WI38 (cell line): Measurements from ENCODE around the gene CACNA1A.

Experiments used
- H3K4me3 ChIP-seq: 2 replicates; pipeline ENCODE4 v1.5.1; 2011; ENCODE audit warnings: low read depth, mild to moderate bottlenecking, control low read depth, low read length
- TF ChIP-seq, protein P1 (sequence below): IDR thresholded peaks from 2 replicates; pipeline ENCODE4 v1.5.1; 2012; ENCODE audit warnings: low read depth, mild to moderate bottlenecking, control low read depth, low read length

CACNA1A gene

DNA sequence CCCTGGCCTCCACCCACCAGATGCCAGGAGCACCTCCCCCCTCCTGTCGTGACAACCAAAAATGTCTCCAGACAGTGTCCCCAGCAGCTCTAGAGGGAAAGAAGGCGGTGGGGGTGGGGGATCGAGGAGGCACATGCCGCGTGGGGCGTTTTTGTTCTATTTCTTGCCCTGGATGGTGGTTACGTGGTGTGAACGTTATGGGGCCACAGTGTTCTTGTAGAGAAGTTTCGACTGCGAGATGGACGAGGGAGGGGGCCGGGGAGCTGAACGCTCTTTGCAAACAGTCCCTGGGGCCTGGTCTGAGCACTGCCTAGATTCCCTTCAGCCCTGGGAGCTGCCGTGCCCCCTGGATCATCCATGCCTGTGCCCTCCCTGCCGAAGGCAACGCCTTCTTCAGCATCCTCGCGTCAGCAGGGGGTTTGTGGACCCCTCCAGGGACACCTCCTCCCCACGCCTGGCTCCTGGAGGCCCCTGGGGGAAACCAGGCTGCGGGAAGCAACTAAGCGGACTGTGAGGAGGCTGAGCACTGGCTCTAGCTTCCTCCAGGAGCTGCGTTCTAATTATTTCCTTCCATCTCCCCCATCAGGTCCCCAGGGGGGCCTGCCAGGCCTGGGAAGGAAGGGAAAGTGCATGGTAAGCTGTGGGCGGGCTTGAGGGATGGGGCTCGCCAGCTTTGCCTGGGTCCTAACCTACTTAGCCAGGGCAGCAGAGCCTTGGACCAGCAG lies 224.6 kb downstream of the CACNA1A start:
- TF ChIP-seq, protein P1, sequence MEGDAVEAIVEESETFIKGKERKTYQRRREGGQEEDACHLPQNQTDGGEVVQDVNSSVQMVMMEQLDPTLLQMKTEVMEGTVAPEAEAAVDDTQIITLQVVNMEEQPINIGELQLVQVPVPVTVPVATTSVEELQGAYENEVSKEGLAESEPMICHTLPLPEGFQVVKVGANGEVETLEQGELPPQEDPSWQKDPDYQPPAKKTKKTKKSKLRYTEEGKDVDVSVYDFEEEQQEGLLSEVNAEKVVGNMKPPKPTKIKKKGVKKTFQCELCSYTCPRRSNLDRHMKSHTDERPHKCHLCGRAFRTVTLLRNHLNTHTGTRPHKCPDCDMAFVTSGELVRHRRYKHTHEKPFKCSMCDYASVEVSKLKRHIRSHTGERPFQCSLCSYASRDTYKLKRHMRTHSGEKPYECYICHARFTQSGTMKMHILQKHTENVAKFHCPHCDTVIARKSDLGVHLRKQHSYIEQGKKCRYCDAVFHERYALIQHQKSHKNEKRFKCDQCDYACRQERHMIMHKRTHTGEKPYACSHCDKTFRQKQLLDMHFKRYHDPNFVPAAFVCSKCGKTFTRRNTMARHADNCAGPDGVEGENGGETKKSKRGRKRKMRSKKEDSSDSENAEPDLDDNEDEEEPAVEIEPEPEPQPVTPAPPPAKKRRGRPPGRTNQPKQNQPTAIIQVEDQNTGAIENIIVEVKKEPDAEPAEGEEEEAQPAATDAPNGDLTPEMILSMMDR = no peak
- no peak overlapping the region for H3K4me3 ChIP-seq

DNA sequence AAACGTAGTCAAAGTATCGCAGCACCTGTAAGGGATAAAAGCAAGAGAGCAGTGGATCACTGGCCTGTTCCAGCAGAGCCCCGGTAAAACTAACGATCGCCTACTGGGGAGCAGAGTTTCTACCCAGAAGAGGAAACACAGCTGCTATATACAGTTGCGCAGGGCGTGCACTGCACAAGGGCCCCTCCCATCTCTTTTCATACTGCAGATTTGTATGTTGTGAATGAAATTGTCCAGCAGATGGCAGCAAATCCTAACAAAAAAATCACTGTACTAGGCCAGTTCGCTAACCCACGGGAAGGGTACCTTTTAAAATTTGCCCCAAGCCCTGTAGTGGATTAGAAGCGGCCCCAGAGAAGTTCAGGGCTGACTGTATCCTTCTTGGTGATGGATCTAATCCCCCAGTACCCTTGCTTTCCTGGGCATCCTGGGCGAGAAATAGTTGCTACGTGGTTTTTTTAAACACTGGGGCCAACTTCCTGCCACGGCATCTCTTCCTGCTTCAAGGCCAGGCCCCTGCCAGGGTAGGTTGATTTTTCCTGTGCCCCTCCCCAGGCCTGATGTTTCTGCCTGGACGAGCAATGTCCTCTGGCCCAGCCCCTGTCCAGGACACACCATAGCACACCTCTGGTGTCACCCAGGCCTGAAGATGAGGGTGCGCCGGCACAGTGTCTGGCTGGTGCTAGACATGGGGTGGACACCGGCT lies 229.0 kb downstream of the CACNA1A start:
- TF ChIP-seq, protein P1 = peak; percentile 40
- H3K4me3 ChIP-seq = no peak overlapping the region

DNA sequence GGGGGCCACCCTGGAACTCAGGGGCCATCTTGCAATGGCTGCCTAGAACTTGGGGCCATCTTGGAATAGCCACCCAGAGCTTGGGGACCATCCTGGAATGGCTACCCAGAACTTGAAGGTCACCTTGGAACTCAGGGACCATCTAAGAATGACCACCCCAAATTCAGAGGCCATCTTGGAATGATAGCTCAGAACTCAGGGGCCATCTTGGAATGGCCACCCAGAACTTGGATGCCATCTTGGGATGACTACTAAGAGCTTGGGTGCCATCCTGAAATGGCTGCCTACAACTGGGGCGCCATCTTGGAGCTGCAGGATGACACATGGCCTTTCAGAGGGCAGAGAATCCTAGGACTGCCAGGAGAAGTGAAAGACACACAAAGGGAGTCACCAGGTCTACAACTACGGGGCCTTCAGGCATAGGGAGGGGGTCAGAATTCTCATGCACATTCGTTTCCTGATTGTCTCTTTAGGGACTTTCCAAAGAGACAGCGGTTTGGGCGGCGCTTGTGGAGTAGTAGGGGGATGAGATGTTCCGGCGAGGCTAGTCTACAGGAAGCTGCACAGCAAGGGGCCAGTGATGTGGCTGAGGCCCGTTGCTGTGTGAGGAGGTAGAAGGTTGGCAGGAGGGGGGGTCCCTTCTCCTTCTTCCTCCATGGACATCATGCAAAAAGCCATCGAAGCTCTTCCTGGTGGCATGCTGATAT lies 231.1 kb downstream of the CACNA1A start:
- H3K4me3 ChIP-seq = no peak overlapping the region
- TF ChIP-seq, protein P1 = no peak

DNA sequence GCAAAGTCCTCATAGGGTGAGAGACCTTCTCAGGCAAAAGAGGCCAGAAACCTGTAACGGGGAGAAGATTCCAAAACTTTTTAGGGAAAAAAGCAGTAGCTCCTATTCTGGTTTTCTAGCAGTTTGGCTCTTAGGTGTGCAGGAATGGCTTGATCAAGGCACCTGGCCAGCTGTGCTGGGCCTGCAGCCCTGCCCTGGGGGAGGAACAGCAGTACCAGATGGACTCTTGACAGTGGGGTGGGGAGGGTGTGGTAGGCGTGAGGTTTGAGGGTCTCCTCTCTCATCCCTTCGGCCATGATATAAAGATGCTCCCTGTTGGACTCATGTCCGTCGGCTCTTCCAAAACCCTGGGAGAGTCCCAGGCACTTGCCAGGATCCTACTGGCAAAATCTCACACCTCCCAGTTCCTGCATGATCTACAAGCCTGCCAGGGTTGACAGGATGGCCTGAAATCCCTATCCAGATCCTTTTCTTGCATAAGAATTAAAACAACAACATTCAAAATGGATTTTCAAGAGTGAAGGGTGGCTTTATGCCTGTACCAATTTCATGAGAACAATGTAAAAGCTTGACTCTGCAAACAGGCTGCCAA lies 235.7 kb downstream of the CACNA1A start:
- TF ChIP-seq, protein P1 = no peak
- H3K4me3 ChIP-seq = no peak overlapping the region

DNA sequence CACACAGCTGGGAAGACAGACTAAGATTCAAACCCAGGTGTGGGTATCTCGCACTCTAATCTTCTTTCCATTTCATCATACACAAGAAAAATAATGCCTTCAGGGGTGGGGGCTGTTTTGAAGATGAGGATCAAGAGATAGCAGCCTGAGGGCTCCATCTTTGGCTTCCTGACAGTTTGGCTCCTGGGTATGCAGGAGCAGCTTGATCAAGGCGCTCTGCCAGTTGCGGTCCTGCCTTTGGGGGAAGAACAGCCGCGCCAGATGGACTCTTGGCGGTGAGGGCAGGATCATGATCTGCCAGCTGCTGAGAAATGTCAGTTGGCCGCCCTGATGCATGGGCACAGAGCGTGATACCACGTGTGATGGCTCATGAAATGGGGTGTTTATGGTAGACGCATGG lies 236.9 kb downstream of the CACNA1A start:
- TF ChIP-seq, protein P1 = no peak
- no peak overlapping the region for H3K4me3 ChIP-seq

DNA sequence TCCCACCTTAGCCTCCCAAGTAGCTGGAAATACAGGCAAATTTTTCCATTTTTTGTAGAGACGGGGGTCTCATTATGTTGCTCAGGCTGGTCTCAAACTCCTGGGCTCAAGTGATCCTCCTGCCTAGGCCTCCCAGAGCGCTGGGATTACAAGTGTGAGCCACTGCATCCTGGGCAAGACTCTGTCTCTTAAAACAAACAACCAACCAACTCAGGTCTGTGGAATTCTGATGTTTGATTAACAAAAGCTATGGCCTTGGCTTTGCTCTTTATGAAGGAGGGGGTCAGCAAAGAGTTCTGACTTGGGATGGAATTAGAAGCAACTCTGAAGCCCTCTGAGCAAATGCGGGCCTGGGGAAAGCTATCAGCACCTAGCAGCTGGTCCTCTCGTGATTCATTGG lies 238.4 kb downstream of the CACNA1A start:
- TF ChIP-seq, protein P1 = no peak
- no peak overlapping the region for H3K4me3 ChIP-seq
